22Rv1 (cell line): ENCODE results near the gene AP5B1.

ENCODE experiments used
- H3K27ac ChIP-seq: fragments of 450-650 bp; 2 replicates; pipeline ENCODE4 v1.5.1; 2017
- CTCF ChIP-seq: fragments of 450-650 bp; IDR thresholded peaks from 2 replicates; pipeline ENCODE4 v1.5.1; 2017; ENCODE audit warnings: mild to moderate bottlenecking
- ZFX ChIP-seq: fragments of 450-650 bp; IDR thresholded peaks from 2 replicates; pipeline ENCODE4 v1.6.1; 2017; ENCODE audit warnings: antibody characterized with exemption, borderline replicate concordance

Gene AP5B1

GRCh38 chr11:65797711-65798110 lies 16.9 kb upstream of the AP5B1 start:
- H3K27ac ChIP-seq = no peak overlapping the region
- TF ChIP-seq CTCF = no peak
- TF ChIP-seq ZFX = no peak

- no peak overlapping the region for H3K27ac ChIP-seq
- no peak for TF ChIP-seq CTCF
- TF ChIP-seq ZFX = no peak
Observed at GRCh38 chr11:65796726-65797601, 16.2 kb upstream of the AP5B1 start.

GRCh38 chr11:65794570-65795510 lies 14.1 kb upstream of the AP5B1 start:
- H3K27ac ChIP-seq = no peak overlapping the region
- no peak for TF ChIP-seq CTCF
- no peak for TF ChIP-seq ZFX

GRCh38 chr11:65793625-65794400 lies 13.0 kb upstream of the AP5B1 start:
- TF ChIP-seq CTCF (no peak), ZFX (no peak)
- H3K27ac ChIP-seq = no peak overlapping the region

- TF ChIP-seq CTCF = no peak
- TF ChIP-seq ZFX = no peak
- H3K27ac ChIP-seq = no peak overlapping the region
Observed at GRCh38 chr11:65793144-65793581, 12.4 kb upstream of the AP5B1 start.

- H3K27ac ChIP-seq = no peak overlapping the region
Observed at GRCh38 chr11:65792456-65792855, 11.7 kb upstream of the AP5B1 start.

More at GRCh38 chr11:65792456-65792855, 11.7 kb upstream of the AP5B1 start:
- TF ChIP-seq ZFX = no peak
- TF ChIP-seq CTCF = no peak
